RWPE1 (cell line): Measurements from ENCODE around the gene COL6A2.
"Not testable (repeated sequence)": the region's sequence is repeated elsewhere in the genome, so short reads cannot be mapped to it uniquely, and the experiment has no call there.

Source experiments
- CTCF ChIA-PET: fragments of 350-600 bp; sonication (Branson Sonifier 250); formaldehyde crosslinking; extraction: SDS; loops from one replicate; lab custom pipeline; 2021; lab: Yijun Ruan, JAX
- POLR2A ChIA-PET: fragments of 400-600 bp; formaldehyde crosslinking; extraction: SDS; loops from one replicate; lab custom pipeline; 2020; ENCODE audit warnings: antibody characterized with exemption; ENCODE audit not compliant: low non-redundant PET; lab: Yijun Ruan, JAX
- DNase-seq: peaks from one replicate; pipeline ENCODE4 v3.0.0; 2012; ENCODE audit warnings: low spot score
- H3K27ac ChIP-seq: fragments of 450-650 bp; 2 replicates; pipeline ENCODE4 v1.5.1; 2017
- CTCF ChIP-seq: fragments of 450-650 bp; conservative IDR thresholded peaks from 2 replicates; pipeline ENCODE4 v1.5.1; 2017; ENCODE audit warnings: low read depth, mild to moderate bottlenecking

COL6A2 gene

GRCh38 chr21:46171585-46171984, 73.7 kb downstream of the COL6A2 start:
- no peak for DNase-seq
- no peak overlapping the region for H3K27ac ChIP-seq
- TF ChIP-seq CTCF: no peak
- ChIA-PET CTCF (interaction anchor here (1.0 kb wide), 1 partner anchor 57 kb away, joined by 4 read pairs; no protein-coding TSS in a partner anchor), POLR2A (no interaction called here)

DNA sequence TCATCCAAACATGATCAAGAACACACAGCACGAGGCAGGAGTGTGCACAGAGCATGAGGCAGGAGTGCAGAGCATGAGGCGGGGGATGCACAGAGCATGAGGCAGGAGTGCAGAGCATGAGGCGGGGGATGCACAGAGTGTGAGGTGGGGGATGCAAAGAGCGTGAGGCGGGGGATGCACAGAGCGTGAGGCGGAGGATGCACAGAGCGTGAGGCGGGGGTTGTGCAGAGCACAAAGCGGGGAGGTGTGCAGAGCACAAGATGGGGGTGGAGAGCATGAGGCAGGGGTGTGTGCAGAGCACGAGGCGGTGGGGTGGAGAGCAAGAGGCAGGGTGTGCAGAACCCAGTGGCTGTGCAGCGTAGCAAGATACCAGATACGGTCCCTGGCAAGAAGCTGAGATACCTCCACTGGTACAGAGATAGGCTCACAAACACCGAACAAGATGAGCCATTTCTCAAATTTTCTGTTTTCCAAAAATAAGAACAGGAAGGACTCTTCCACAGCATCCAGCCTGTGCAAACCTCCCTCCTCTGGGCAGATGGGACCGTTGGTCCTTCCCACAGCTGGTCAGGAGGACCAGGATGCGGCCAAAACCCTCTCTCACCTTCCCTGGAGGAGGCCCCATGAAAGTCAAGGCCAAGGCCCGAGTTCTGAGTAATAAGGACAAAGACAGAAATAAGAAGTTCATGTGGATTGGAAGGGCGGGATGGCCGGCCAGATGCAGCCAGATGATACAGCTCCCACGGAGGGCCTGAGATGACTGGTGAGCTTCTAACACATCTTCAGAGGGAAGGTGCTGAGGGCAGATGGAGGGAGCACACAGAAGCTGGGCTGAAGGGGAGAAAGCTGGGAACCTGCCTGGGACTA, 74.3 kb downstream of the COL6A2 start:
- DNase-seq: no peak
- no peak for TF ChIP-seq CTCF
- CTCF ChIA-PET: interaction anchor here (1.0 kb wide), 1 partner anchor 58 kb away, joined by 4 read pairs; no protein-coding TSS in a partner anchor
- H3K27ac ChIP-seq: no peak overlapping the region
- POLR2A ChIA-PET: no interaction called here

GRCh38 chr21:46172863-46173528, 75.1 kb downstream of the COL6A2 start:
- no peak for TF ChIP-seq CTCF
- POLR2A ChIA-PET: no interaction called here
- CTCF ChIA-PET: interaction anchor here (1.0 kb wide), 1 partner anchor 58 kb away, joined by 4 read pairs; no protein-coding TSS in a partner anchor
- no peak overlapping the region for H3K27ac ChIP-seq
- no peak for DNase-seq

GRCh38 chr21:46173573-46173972, 75.7 kb downstream of the COL6A2 start:
- TF ChIP-seq CTCF: no peak
- POLR2A ChIA-PET: no interaction called here
- no peak overlapping the region for H3K27ac ChIP-seq

GRCh38 chr21:46176443-46177129, 78.7 kb downstream of the COL6A2 start:
- CTCF ChIA-PET, H3K27ac ChIP-seq, DNase-seq, POLR2A ChIA-PET: not testable (repeated sequence)

More at GRCh38 chr21:46173573-46173972, 75.7 kb downstream of the COL6A2 start:
- CTCF ChIA-PET: no interaction called here
- no peak for DNase-seq

DNA sequence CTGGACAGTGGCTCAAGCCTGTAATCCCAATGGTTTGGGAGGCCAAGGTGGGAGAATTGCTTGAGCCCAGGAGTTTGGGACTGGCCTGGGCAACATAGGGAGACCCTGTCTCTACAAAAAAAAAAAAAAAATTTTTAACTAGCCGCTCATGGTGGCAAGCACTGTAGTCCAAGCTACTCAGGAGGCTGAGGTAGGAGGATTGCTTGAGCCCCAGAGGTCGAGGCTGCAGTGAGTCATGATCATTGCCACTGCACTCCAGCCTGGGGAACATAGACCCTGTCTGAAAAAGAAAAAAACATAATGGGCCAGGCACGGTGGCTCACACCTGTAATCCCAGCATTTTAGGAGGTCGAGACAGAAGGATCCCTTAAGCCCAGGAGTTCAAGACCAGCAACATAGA, 81.0 kb downstream of the COL6A2 start:
- ChIA-PET CTCF (no interaction called here), POLR2A (interaction anchor here (0.6 kb wide), 1 partner anchor 601 kb away, joined by 6 read pairs; no protein-coding TSS in a partner anchor)
- DNase-seq: no peak

More for the DNA sequence above, 81.0 kb downstream of the COL6A2 start:
- H3K27ac ChIP-seq: no peak overlapping the region
- no peak for TF ChIP-seq CTCF
